ENCODE results near the gene SNORC. TPM values are rescaled to one million over a fixed set of nuclear protein-coding genes. Genes with fewer than 3 reads are reported as not detected.

The SNORC gene
- total and polyA plus RNA-seq, 2 experiments from 2014 or later, result 0.39 TPM; not detected in 1

GRCh38 chr2:232835687-232836208 is 34.3 kb upstream of the SNORC start:
- DNase-seq, result no peak
- Histone ChIP-seq H3K36me3 (ENCODE audit: low read depth) (peaks cover 39% of the 10 kb centered on the region), H3K4me1 (ENCODE audit: insufficient read depth) (peaks cover 10% of the 10 kb centered on the region)

GRCh38 chr2:232836934-232837333 is 33.1 kb upstream of the SNORC start:
- no peaks in the 10 kb centered on the region for H3K27me3 ChIP-seq (replicated peaks; ENCODE audit: insufficient read depth)
- H3K9ac ChIP-seq, result no peak overlapping the region
- H3K27ac ChIP-seq, result no peak overlapping the region
- peaks cover 10% of the 10 kb centered on the region for H3K4me1 ChIP-seq (ENCODE audit: insufficient read depth)
- no peaks in the 10 kb centered on the region for H4K20me1 ChIP-seq (ENCODE audit: insufficient read depth)
- 88 to 94% methylated on average over 4 of the region's 4 CpGs for WGBS, 2 experiments (ENCODE audit: low coverage in 1 of 2, low lambda C conversion rate in 2 of 2, missing lambda C conversion rate in 2 of 2)
- no peaks in the 10 kb centered on the region for H3K9me3 ChIP-seq (ENCODE audit: low read depth)
- H3K4me3 ChIP-seq, result no peak overlapping the region
- peaks cover 28% of the 10 kb centered on the region for H3K36me3 ChIP-seq (ENCODE audit: low read depth)
- H3K79me2 ChIP-seq (ENCODE audit: insufficient read depth), result peaks cover 23% of the 10 kb centered on the region
- H3F3A ChIP-seq (ENCODE audit: insufficient read depth), result no peaks in the 10 kb centered on the region; the same call in 1 of the 2 replicates
- no peak overlapping the region for H3K4me2 ChIP-seq (ENCODE audit: unreplicated experiment)
- no peak overlapping the region for H2AFZ ChIP-seq
- in situ Hi-C loops (cut with MboI), result no loop called here
- no peaks in the 10 kb centered on the region for H3K9me2 ChIP-seq (ENCODE audit: insufficient read depth)
- TF ChIP-seq EZH2 (IDR thresholded peaks at IDR 0.05; ENCODE audit: insufficient read depth, poor library complexity, severe bottlenecking) (no peak), EZH2phosphoT487 (IDR thresholded peaks at IDR 0.05; ENCODE audit: insufficient read depth, low read depth) (no peak)
- no peak for DNase-seq

More at GRCh38 chr2:232835687-232836208, 34.3 kb upstream of the SNORC start:
- Histone ChIP-seq H3K9me2 (ENCODE audit: insufficient read depth) (no peaks in the 10 kb centered on the region), H4K20me1 (ENCODE audit: insufficient read depth) (no peaks in the 10 kb centered on the region), H3K9ac (no peak overlapping the region), H3K4me3 (no peak overlapping the region), H3F3A (ENCODE audit: insufficient read depth) (no peaks in the 10 kb centered on the region; the same call in 1 of the 2 replicates), H2AFZ (no peak overlapping the region), H3K27ac (no peak overlapping the region), H3K9me3 (ENCODE audit: low read depth) (no peaks in the 10 kb centered on the region), H3K4me2 (ENCODE audit: unreplicated experiment) (no peak overlapping the region), H3K27me3 (replicated peaks; ENCODE audit: insufficient read depth) (no peaks in the 10 kb centered on the region), H3K79me2 (ENCODE audit: insufficient read depth) (peaks cover 31% of the 10 kb centered on the region)
- 73 to 75% methylated on average over 14 of the region's 14 CpGs for WGBS, 2 experiments (ENCODE audit: low coverage in 1 of 2, low lambda C conversion rate in 2 of 2, missing lambda C conversion rate in 2 of 2)
- TF ChIP-seq EZH2phosphoT487 (IDR thresholded peaks at IDR 0.05; ENCODE audit: insufficient read depth, low read depth) (no peak), EZH2 (IDR thresholded peaks at IDR 0.05; ENCODE audit: insufficient read depth, poor library complexity, severe bottlenecking) (no peak)
- in situ Hi-C loops (cut with MboI), result no loop called here

GRCh38 chr2:232838406-232838874 is 31.6 kb upstream of the SNORC start:
- peak; percentile 26 for DNase-seq
- Histone ChIP-seq H3K4me2 (ENCODE audit: unreplicated experiment) (no peak overlapping the region), H3K9me3 (ENCODE audit: low read depth) (no peaks in the 10 kb centered on the region), H3F3A (ENCODE audit: insufficient read depth) (no peaks in the 10 kb centered on the region; the same call in 1 of the 2 replicates), H3K27ac (no peak overlapping the region), H3K4me3 (no peak overlapping the region), H3K4me1 (ENCODE audit: insufficient read depth) (peaks cover 10% of the 10 kb centered on the region), H3K79me2 (ENCODE audit: insufficient read depth) (peaks cover 27% of the 10 kb centered on the region), H3K9me2 (ENCODE audit: insufficient read depth) (no peaks in the 10 kb centered on the region), H3K9ac (no peak overlapping the region), H3K27me3 (replicated peaks; ENCODE audit: insufficient read depth) (no peaks in the 10 kb centered on the region), H2AFZ (no peak overlapping the region), H4K20me1 (ENCODE audit: insufficient read depth) (no peaks in the 10 kb centered on the region), H3K36me3 (ENCODE audit: low read depth) (peaks cover 25% of the 10 kb centered on the region)
- 84 to 91% methylated on average over 2 of the region's 2 CpGs for WGBS, 2 experiments (ENCODE audit: low coverage in 1 of 2, low lambda C conversion rate in 2 of 2, missing lambda C conversion rate in 2 of 2)
- TF ChIP-seq EZH2 (IDR thresholded peaks at IDR 0.05; ENCODE audit: insufficient read depth, poor library complexity, severe bottlenecking) (no peak), EZH2phosphoT487 (IDR thresholded peaks at IDR 0.05; ENCODE audit: insufficient read depth, low read depth) (no peak)
- in situ Hi-C loops (cut with MboI), result no loop called here

GRCh38 chr2:232839411-232840079 is 30.5 kb upstream of the SNORC start:
- Histone ChIP-seq H3K79me2 (ENCODE audit: insufficient read depth) (peaks cover 27% of the 10 kb centered on the region), H3K4me2 (ENCODE audit: unreplicated experiment) (no peak overlapping the region), H3K9me2 (ENCODE audit: insufficient read depth) (no peaks in the 10 kb centered on the region), H3K36me3 (ENCODE audit: low read depth) (peaks cover 32% of the 10 kb centered on the region), H3K9ac (no peak overlapping the region), H3K27me3 (replicated peaks; ENCODE audit: insufficient read depth) (no peaks in the 10 kb centered on the region), H3K4me3 (no peak overlapping the region), H4K20me1 (ENCODE audit: insufficient read depth) (no peaks in the 10 kb centered on the region), H3K4me1 (ENCODE audit: insufficient read depth) (peaks cover 10% of the 10 kb centered on the region), H3F3A (ENCODE audit: insufficient read depth) (no peaks in the 10 kb centered on the region; the same call in 1 of the 2 replicates), H3K9me3 (ENCODE audit: low read depth) (no peaks in the 10 kb centered on the region), H3K27ac (no peak overlapping the region), H2AFZ (no peak overlapping the region)
- WGBS, 2 experiments (ENCODE audit: low coverage in 1 of 2, low lambda C conversion rate in 2 of 2, missing lambda C conversion rate in 2 of 2), result 76 to 81% methylated on average over 9 of the region's 9 CpGs
- in situ Hi-C loops (cut with MboI), result no loop called here
- no peak for DNase-seq
- TF ChIP-seq EZH2 (IDR thresholded peaks at IDR 0.05; ENCODE audit: insufficient read depth, poor library complexity, severe bottlenecking) (no peak), EZH2phosphoT487 (IDR thresholded peaks at IDR 0.05; ENCODE audit: insufficient read depth, low read depth) (no peak)

Measured in GM23248 (cell line).